ENCODE results near the gene HIC2.

- no peak for TF ChIP-seq ZBTB1 (CRISPR knock-in tag; IDR thresholded peaks at IDR 0.05; ENCODE audit: borderline replicate concordance, low read depth)
- no peak for TF ChIP-seq CHD1 (IDR thresholded peaks at IDR 0.05; ENCODE audit: low read length)
- no peak for TF ChIP-seq FOXM1 (IDR thresholded peaks at IDR 0.05; ENCODE audit: low read depth)
- no peak for TF ChIP-seq FOXM1 (CRISPR knock-in tag; IDR thresholded peaks at IDR 0.05; ENCODE audit: low read depth)
- TF ChIP-seq, protein P1, sequence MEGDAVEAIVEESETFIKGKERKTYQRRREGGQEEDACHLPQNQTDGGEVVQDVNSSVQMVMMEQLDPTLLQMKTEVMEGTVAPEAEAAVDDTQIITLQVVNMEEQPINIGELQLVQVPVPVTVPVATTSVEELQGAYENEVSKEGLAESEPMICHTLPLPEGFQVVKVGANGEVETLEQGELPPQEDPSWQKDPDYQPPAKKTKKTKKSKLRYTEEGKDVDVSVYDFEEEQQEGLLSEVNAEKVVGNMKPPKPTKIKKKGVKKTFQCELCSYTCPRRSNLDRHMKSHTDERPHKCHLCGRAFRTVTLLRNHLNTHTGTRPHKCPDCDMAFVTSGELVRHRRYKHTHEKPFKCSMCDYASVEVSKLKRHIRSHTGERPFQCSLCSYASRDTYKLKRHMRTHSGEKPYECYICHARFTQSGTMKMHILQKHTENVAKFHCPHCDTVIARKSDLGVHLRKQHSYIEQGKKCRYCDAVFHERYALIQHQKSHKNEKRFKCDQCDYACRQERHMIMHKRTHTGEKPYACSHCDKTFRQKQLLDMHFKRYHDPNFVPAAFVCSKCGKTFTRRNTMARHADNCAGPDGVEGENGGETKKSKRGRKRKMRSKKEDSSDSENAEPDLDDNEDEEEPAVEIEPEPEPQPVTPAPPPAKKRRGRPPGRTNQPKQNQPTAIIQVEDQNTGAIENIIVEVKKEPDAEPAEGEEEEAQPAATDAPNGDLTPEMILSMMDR (IDR thresholded peaks at IDR 0.05 in 2 of 3, conservative IDR thresholded peaks at IDR 0.05 in 1 of 3; ENCODE audit: insufficient read depth in 2 of 3, low read depth in 1 of 3, low read length in 3 of 3): peak; percentile 39 to 60 (median 48)
- TF ChIP-seq, protein P2, sequence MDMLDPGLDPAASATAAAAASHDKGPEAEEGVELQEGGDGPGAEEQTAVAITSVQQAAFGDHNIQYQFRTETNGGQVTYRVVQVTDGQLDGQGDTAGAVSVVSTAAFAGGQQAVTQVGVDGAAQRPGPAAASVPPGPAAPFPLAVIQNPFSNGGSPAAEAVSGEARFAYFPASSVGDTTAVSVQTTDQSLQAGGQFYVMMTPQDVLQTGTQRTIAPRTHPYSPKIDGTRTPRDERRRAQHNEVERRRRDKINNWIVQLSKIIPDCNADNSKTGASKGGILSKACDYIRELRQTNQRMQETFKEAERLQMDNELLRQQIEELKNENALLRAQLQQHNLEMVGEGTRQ (CRISPR knock-in tag; IDR thresholded peaks at IDR 0.05): no peak
- no peak for TF ChIP-seq NFE2L1 (tag; IDR thresholded peaks at IDR 0.05; ENCODE audit: borderline replicate concordance, low read depth)
- no peak for TF ChIP-seq ZFX (CRISPR knock-in tag; IDR thresholded peaks at IDR 0.05)
- TF ChIP-seq, protein P3, sequence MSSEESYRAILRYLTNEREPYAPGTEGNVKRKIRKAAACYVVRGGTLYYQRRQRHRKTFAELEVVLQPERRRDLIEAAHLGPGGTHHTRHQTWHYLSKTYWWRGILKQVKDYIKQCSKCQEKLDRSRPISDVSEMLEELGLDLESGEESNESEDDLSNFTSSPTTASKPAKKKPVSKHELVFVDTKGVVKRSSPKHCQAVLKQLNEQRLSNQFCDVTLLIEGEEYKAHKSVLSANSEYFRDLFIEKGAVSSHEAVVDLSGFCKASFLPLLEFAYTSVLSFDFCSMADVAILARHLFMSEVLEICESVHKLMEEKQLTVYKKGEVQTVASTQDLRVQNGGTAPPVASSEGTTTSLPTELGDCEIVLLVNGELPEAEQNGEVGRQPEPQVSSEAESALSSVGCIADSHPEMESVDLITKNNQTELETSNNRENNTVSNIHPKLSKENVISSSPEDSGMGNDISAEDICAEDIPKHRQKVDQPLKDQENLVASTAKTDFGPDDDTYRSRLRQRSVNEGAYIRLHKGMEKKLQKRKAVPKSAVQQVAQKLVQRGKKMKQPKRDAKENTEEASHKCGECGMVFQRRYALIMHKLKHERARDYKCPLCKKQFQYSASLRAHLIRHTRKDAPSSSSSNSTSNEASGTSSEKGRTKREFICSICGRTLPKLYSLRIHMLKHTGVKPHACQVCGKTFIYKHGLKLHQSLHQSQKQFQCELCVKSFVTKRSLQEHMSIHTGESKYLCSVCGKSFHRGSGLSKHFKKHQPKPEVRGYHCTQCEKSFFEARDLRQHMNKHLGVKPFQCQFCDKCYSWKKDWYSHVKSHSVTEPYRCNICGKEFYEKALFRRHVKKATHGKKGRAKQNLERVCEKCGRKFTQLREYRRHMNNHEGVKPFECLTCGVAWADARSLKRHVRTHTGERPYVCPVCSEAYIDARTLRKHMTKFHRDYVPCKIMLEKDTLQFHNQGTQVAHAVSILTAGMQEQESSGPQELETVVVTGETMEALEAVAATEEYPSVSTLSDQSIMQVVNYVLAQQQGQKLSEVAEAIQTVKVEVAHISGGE (CRISPR knock-in tag; IDR thresholded peaks at IDR 0.05): no peak
- TF ChIP-seq TAF1 (IDR thresholded peaks at IDR 0.05; ENCODE audit: control insufficient read depth, extremely low read depth, insufficient read depth, low read length, severe bottlenecking): no peak
- TF ChIP-seq CC2D1A (IDR thresholded peaks at IDR 0.05): no peak
- TF ChIP-seq RFX5 (IDR thresholded peaks at IDR 0.05; ENCODE audit: low read depth, low read length): no peak
- TF ChIP-seq, protein P4, sequence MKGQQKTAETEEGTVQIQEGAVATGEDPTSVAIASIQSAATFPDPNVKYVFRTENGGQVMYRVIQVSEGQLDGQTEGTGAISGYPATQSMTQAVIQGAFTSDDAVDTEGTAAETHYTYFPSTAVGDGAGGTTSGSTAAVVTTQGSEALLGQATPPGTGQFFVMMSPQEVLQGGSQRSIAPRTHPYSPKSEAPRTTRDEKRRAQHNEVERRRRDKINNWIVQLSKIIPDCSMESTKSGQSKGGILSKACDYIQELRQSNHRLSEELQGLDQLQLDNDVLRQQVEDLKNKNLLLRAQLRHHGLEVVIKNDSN (CRISPR knock-in tag; IDR thresholded peaks at IDR 0.05): no peak
Measured at GRCh38 chr22:21450320-21450831, 33.2 kb downstream of the HIC2 start.

All from K562 (cell line).